A549 (cell line): ENCODE results near the gene GOPC. TPM values are rescaled to one million over a fixed set of nuclear protein-coding genes. Genes with fewer than 3 reads are reported as not detected.
A peak's percentile ranks its signal among the peaks of the same experiment; 100 is the strongest.

ENCODE experiments used
- ATAC-seq, 2 experiments: fragments of 200-7000 bp in 1 of 2; fragments of >200 bp in 1 of 2; cut with Nextera tagmentation in 1 of 2; cut with Tn5 transposase in 1 of 2; 3 replicates each; pipeline versions ENCODE4 v1.8.0 to v1.9.1; 2018 to 2020; ENCODE audit warnings: mild to moderate bottlenecking in 1 of 2, moderate library complexity in 1 of 2
- CTCF ChIA-PET: fragments of 300-600 bp; sonication (Branson Sonifier 250); formaldehyde crosslinking; extraction: SDS; loops from one replicate; lab custom pipeline; 2021; ENCODE audit warnings: antibody characterized with exemption, inconsistent platforms; lab: Yijun Ruan, JAX
- POLR2A ChIA-PET: fragments of 350-600 bp; formaldehyde crosslinking; extraction: SDS; loops from one replicate; lab custom pipeline; 2021; ENCODE audit warnings: antibody characterized with exemption, inconsistent platforms; lab: Yijun Ruan, JAX
- DNase-seq, 2 experiments: peaks; one replicate each; pipeline versions ENCODE4 v3.0.0 to v3.0.0-alpha.2; 2011 to 2016; ENCODE audit warnings: low read depth in 1 of 2, low spot score in 1 of 2
- FAIRE-seq: peaks from 2 replicates; lab custom pipeline; 2011; peaks lifted over from hg19 to GRCh38; lab: Jason Lieb, UNC
- H3K27ac ChIP-seq, 2 experiments: fragments of >200 bp; sonication (Bioruptor Twin); formaldehyde crosslinking; 3 replicates each; pipeline ENCODE4 v1.5.1; 2016 to 2017
- H3K4me1 ChIP-seq: fragments of >200 bp; sonication (Bioruptor Twin); formaldehyde crosslinking; 3 replicates; pipeline ENCODE4 v1.6.1; 2016
- H3K4me2 ChIP-seq: fragments of >200 bp; sonication (Bioruptor Twin); formaldehyde crosslinking; 3 replicates; pipeline ENCODE4 v1.6.1; 2016
- H3K4me3 ChIP-seq: fragments of >200 bp; sonication (Bioruptor Twin); formaldehyde crosslinking; 3 replicates; pipeline ENCODE4 v1.5.1; 2016
- H3K9me3 ChIP-seq: fragments of >200 bp; sonication (Bioruptor Twin); formaldehyde crosslinking; 3 replicates; pipeline ENCODE4 v1.6.1; 2016
- CBX2 ChIP-seq: fragments of 200-600 bp; sonication (generic); IDR thresholded peaks from 2 replicates; pipeline ENCODE4 v1.6.1; 2016; ENCODE audit warnings: low read depth, mild to moderate bottlenecking, borderline replicate concordance
- CBX8 ChIP-seq: fragments of 200-600 bp; sonication (generic); IDR thresholded peaks from 2 replicates; pipeline ENCODE4 v1.6.1; 2016
- CEBPB ChIP-seq, 2 experiments: fragments of >200 bp in 1 of 2; sonication (Bioruptor Twin) in 1 of 2; formaldehyde crosslinking in 1 of 2; IDR thresholded peaks; 2 replicates each; pipeline ENCODE4 v1.6.1; 2012 to 2016
- CHD4 ChIP-seq: fragments of 200-600 bp; sonication (generic); IDR thresholded peaks from 2 replicates; pipeline ENCODE4 v1.6.1; 2016; ENCODE audit warnings: antibody characterized with exemption, mild to moderate bottlenecking, borderline replicate concordance
- EHMT2 ChIP-seq: fragments of 200-600 bp; sonication (generic); IDR thresholded peaks from 2 replicates; pipeline ENCODE4 v1.6.1; 2016; ENCODE audit warnings: antibody characterized with exemption, low read depth, mild to moderate bottlenecking, moderate library complexity
- EP300 ChIP-seq, 2 experiments: fragments of >200 bp; sonication (Bioruptor Twin); formaldehyde crosslinking; IDR thresholded peaks; 2 replicates in 1 of 2; 3 replicates in 1 of 2; pipeline ENCODE4 v1.6.1; 2016 to 2017
- FOSB ChIP-seq: fragments of 250-450 bp; sonication (Bioruptor Pico); IDR thresholded peaks from 2 replicates; pipeline ENCODE4 v1.5.0; 2020; ENCODE audit warnings: mild to moderate bottlenecking, moderate library complexity
- FOSL2 ChIP-seq, 2 experiments: fragments of 450-650 bp in 1 of 2; fragments of >200 bp in 1 of 2; sonication (Bioruptor Twin) in 1 of 2; formaldehyde crosslinking; IDR thresholded peaks; 2 replicates each; pipeline versions ENCODE4 v1.5.0 to v1.6.1; 2016 to 2020; ENCODE audit warnings: mild to moderate bottlenecking in 1 of 2, moderate library complexity in 1 of 2
- FOXS1 ChIP-seq: fragments of 250-450 bp; sonication (Bioruptor Pico); IDR thresholded peaks from 2 replicates; pipeline ENCODE4 v1.5.0; 2020; ENCODE audit warnings: mild to moderate bottlenecking, moderate library complexity
- HEYL ChIP-seq: fragments of 250-450 bp; sonication (Bioruptor Pico); IDR thresholded peaks from 2 replicates; pipeline ENCODE4 v1.8.0; 2021; ENCODE audit warnings: mild to moderate bottlenecking, moderate library complexity
- HOXA7 ChIP-seq: fragments of 250-450 bp; sonication (Bioruptor Pico); IDR thresholded peaks from 2 replicates; pipeline ENCODE4 v1.5.0; 2020; ENCODE audit warnings: mild to moderate bottlenecking, moderate library complexity
- JUNB ChIP-seq: fragments of >200 bp; sonication (Bioruptor Twin); formaldehyde crosslinking; IDR thresholded peaks from 2 replicates; pipeline ENCODE4 v1.6.1; 2016
- NFE2L2 ChIP-seq: fragments of 150-350 bp; conservative IDR thresholded peaks from 2 replicates; pipeline ENCODE4 v1.6.1; 2014; ENCODE audit warnings: low read length
- NR3C1 ChIP-seq: fragments of >200 bp; sonication (Bioruptor Twin); formaldehyde crosslinking; IDR thresholded peaks from 3 replicates; pipeline ENCODE4 v1.6.1; 2017
- POLR2A ChIP-seq: IDR thresholded peaks from 2 replicates; pipeline ENCODE4 v1.6.1; 2012; ENCODE audit warnings: mild to moderate bottlenecking, low read length
- RAD21 ChIP-seq, 2 experiments: fragments of >200 bp in 1 of 2; sonication (Bioruptor Twin) in 1 of 2; formaldehyde crosslinking in 1 of 2; IDR thresholded peaks in 1 of 2; conservative IDR thresholded peaks in 1 of 2; 2 replicates in 1 of 2; 3 replicates in 1 of 2; pipeline ENCODE4 v1.6.1; 2012 to 2018; ENCODE audit warnings: inconsistent platforms in 1 of 2
- RARB ChIP-seq: fragments of 250-450 bp; sonication (Bioruptor Pico); IDR thresholded peaks from 2 replicates; pipeline ENCODE4 v1.8.0; 2021; ENCODE audit warnings: mild to moderate bottlenecking, moderate library complexity
- RCOR1 ChIP-seq: fragments of 150-350 bp; IDR thresholded peaks from 2 replicates; pipeline ENCODE4 v1.6.1; 2014; ENCODE audit warnings: antibody characterized with exemption, low read length, low read depth
- WGBS: methylation state at CpG from one replicate; pipeline ENCODE4 v1.1.6; 2017; ENCODE audit errors: missing lambda C conversion rate; 5-methylcytosine and 5-hydroxymethylcytosine counted together
- polyA plus RNA-seq, 4 experiments: library from polyadenylated mRNA; depleted of rRNA in 3 of 4; stranded (reverse); fragments of >200 nt; fragmentation: RNase III in 1 of 4; extraction: RNeasy Plus Mini Kit Qiagen cat#74134 plus additional on column Dnase treatment in 1 of 4; gene quantifications; 2 replicates in 3 of 4; 3 replicates in 1 of 4; pipeline ENCODE4 v1.2.3, GENCODE V29; 2011 to 2017
- TF ChIP-seq, protein P1 (sequence below): IDR thresholded peaks from 2 replicates; pipeline ENCODE4 v1.6.1; 2012
- TF ChIP-seq, protein P2 (sequence below): fragments of >200 bp; sonication (Bioruptor Twin); formaldehyde crosslinking; IDR thresholded peaks from 2 replicates; pipeline ENCODE4 v1.6.1; 2016
- TF ChIP-seq, protein P3 (sequence below): fragments of 250-450 bp; sonication (Bioruptor Pico); IDR thresholded peaks from 2 replicates; pipeline ENCODE4 v1.5.0; 2021; ENCODE audit warnings: mild to moderate bottlenecking, moderate library complexity, borderline replicate concordance
- TF ChIP-seq, protein P4 (sequence below): fragments of >200 bp; sonication (Bioruptor Twin); formaldehyde crosslinking; IDR thresholded peaks from 3 replicates; pipeline ENCODE4 v1.5.1; 2016
- TF ChIP-seq, protein P5 (sequence below): IDR thresholded peaks from 2 replicates; pipeline ENCODE4 v1.6.1; 2012; ENCODE audit warnings: low read depth, borderline replicate concordance

Gene GOPC
- polyA plus RNA-seq, 2 of the 4 experiments (the other 2 are of a cell fraction): 33.0 to 38.9 TPM

DNA sequence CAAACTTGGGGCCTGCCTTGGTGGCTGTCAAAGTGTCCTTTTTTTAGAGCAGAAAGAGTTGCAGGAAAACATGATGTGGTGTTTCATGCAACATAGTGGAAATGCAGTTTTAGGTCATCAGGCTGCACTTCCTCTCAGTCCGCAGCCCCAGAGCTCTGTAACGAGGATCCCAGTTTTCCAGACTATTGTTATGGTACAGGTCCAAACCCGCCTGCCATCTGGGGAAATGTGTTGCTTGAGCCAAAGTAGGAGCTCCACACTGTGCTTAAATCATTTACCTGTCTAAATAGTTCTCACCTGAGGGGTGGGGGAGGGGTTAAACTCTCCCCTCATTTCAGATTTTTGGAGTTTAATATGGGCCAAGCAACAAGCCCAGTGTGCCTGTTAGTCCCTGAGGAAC, 59.8 kb downstream of the GOPC start:
- POLR2A ChIA-PET: no interaction called here
- Histone ChIP-seq H3K4me1 (peaks cover 82% of the 10 kb centered on the region), H3K4me2 (no peak overlapping the region), H3K4me3 (no peak overlapping the region), H3K9me3 (no peaks in the 10 kb centered on the region), H3K27ac (peak overlapping the region; percentile 26 to 88; a peak in 5 of 6 replicates)
- DNase-seq (no peak), ATAC-seq (no peak), FAIRE-seq (no peak)
- CTCF ChIA-PET: no interaction called here
- no peak for TF ChIP-seq CBX8
- TF ChIP-seq RARB: no peak
- TF ChIP-seq FOSL2 (IDR thresholded peaks at IDR 0.05): no peak
- TF ChIP-seq FOSL2 (CRISPR knock-in tag; IDR thresholded peaks at IDR 0.05): no peak
- no peak for TF ChIP-seq HEYL (CRISPR knock-in tag)
- TF ChIP-seq CHD4: no peak
- TF ChIP-seq EP300 (IDR thresholded peaks at IDR 0.05): no peak
- no peak for TF ChIP-seq RAD21 (conservative IDR thresholded peaks at IDR 0.05 in 1 of 2, IDR thresholded peaks at IDR 0.05 in 1 of 2)
- no peak for TF ChIP-seq NFE2L2
- WGBS: 100% methylated on average over 3 of the region's 3 CpGs

DNA sequence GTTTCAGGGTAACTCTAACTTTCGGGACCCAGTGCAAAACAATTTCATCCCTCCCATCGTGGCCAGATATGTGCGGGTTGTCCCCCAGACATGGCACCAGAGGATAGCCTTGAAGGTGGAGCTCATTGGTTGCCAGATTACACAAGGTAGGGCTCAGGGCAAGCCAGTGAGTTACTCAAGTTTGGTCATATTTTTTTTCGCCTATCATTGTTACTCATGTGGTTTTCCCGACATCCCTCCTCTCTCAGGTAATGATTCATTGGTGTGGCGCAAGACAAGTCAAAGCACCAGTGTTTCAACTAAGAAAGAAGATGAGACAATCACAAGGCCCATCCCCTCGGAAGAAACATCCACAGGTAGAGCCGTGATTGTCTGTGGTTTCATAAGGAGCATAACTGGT, 61.6 kb downstream of the GOPC start:
- Histone ChIP-seq H3K4me1 (peaks cover 79% of the 10 kb centered on the region), H3K27ac (peak overlapping the region; percentile 32 to 71; a peak in 5 of 6 replicates), H3K4me3 (no peak overlapping the region), H3K4me2 (no peak overlapping the region), H3K9me3 (no peaks in the 10 kb centered on the region)
- CTCF ChIA-PET: no interaction called here
- DNase-seq (peak; percentile 33 to 56), FAIRE-seq (no peak), ATAC-seq (peak; percentile 68 to 85)
- WGBS: 66% methylated on average over 8 of the region's 8 CpGs
- TF ChIP-seq FOSL2 (IDR thresholded peaks at IDR 0.05): no peak
- peak; percentile 60 for TF ChIP-seq FOSL2 (CRISPR knock-in tag; IDR thresholded peaks at IDR 0.05)
- TF ChIP-seq CEBPB (IDR thresholded peaks at IDR 0.05): peak; percentile 63 to 82; a peak in 3 of 4 replicates
- TF ChIP-seq NFE2L2: peak; percentile 51; the same call in 1 of the 2 replicates
- TF ChIP-seq, protein P1, sequence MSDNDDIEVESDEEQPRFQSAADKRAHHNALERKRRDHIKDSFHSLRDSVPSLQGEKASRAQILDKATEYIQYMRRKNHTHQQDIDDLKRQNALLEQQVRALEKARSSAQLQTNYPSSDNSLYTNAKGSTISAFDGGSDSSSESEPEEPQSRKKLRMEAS: no peak
- peak in 1 of 2 experiments; percentile 21; a peak in 2 of 5 replicates for TF ChIP-seq EP300 (IDR thresholded peaks at IDR 0.05)
- TF ChIP-seq, protein P2, sequence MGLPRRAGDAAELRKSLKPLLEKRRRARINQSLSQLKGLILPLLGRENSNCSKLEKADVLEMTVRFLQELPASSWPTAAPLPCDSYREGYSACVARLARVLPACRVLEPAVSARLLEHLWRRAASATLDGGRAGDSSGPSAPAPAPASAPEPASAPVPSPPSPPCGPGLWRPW: 0 out of 2 replicates have a peak, but pooled peaks have one; percentile 9
- no peak for TF ChIP-seq FOSB
- TF ChIP-seq RCOR1: no peak
- peak; percentile 29; the same call in 1 of the 2 replicates for TF ChIP-seq JUNB
- POLR2A ChIA-PET: interaction anchor here (0.9 to 1.0 kb wide), 2 partner anchors 19 to 52 kb away, joined by 3 read pairs; no protein-coding TSS in a partner anchor

DNA sequence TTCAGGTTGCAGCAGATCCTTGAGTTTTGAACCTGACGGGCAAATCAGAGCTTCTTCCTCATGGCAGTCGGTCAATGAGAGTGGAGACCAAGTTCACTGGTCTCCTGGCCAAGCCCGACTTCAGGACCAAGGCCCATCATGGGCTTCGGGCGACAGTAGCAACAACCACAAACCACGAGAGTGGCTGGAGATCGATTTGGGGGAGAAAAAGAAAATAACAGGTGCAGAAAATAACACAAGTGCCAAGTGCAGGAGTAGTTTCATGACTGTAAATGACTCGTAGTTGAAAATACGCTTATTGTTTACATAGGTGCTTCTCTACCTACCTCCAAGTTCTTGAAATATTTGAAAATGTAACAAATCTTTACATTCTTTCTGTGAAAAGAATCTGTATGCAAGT, 63.7 kb downstream of the GOPC start:
- peaks cover 67% of the 10 kb centered on the region for H3K4me1 ChIP-seq
- DNase-seq (no peak), FAIRE-seq (no peak), ATAC-seq (no peak)
- TF ChIP-seq RCOR1: no peak
- TF ChIP-seq, protein P2: no peak
- TF ChIP-seq, protein P3, sequence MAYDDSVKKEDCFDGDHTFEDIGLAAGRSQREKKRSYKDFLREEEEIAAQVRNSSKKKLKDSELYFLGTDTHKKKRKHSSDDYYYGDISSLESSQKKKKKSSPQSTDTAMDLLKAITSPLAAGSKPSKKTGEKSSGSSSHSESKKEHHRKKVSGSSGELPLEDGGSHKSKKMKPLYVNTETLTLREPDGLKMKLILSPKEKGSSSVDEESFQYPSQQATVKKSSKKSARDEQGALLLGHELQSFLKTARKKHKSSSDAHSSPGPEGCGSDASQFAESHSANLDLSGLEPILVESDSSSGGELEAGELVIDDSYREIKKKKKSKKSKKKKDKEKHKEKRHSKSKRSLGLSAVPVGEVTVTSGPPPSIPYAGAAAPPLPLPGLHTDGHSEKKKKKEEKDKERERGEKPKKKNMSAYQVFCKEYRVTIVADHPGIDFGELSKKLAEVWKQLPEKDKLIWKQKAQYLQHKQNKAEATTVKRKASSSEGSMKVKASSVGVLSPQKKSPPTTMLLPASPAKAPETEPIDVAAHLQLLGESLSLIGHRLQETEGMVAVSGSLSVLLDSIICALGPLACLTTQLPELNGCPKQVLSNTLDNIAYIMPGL (CRISPR knock-in tag): no peak
- no peak for TF ChIP-seq FOXS1
- no peak for TF ChIP-seq POLR2A
- TF ChIP-seq, protein P4, sequence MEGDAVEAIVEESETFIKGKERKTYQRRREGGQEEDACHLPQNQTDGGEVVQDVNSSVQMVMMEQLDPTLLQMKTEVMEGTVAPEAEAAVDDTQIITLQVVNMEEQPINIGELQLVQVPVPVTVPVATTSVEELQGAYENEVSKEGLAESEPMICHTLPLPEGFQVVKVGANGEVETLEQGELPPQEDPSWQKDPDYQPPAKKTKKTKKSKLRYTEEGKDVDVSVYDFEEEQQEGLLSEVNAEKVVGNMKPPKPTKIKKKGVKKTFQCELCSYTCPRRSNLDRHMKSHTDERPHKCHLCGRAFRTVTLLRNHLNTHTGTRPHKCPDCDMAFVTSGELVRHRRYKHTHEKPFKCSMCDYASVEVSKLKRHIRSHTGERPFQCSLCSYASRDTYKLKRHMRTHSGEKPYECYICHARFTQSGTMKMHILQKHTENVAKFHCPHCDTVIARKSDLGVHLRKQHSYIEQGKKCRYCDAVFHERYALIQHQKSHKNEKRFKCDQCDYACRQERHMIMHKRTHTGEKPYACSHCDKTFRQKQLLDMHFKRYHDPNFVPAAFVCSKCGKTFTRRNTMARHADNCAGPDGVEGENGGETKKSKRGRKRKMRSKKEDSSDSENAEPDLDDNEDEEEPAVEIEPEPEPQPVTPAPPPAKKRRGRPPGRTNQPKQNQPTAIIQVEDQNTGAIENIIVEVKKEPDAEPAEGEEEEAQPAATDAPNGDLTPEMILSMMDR: no peak
- no peak for TF ChIP-seq CBX2
- TF ChIP-seq EP300 (IDR thresholded peaks at IDR 0.05): no peak
- TF ChIP-seq, protein P5, sequence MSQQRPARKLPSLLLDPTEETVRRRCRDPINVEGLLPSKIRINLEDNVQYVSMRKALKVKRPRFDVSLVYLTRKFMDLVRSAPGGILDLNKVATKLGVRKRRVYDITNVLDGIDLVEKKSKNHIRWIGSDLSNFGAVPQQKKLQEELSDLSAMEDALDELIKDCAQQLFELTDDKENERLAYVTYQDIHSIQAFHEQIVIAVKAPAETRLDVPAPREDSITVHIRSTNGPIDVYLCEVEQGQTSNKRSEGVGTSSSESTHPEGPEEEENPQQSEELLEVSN: no peak
- no peak for TF ChIP-seq EHMT2
- TF ChIP-seq HOXA7 (CRISPR knock-in tag): no peak
- no peak for TF ChIP-seq NR3C1
- TF ChIP-seq, protein P1: no peak
- no peak for TF ChIP-seq CHD4
- H3K4me3 ChIP-seq: no peak overlapping the region
- peak overlapping the region in 1 of 2 experiments; percentile 41; a peak in 2 of 6 replicates for H3K27ac ChIP-seq
- no peaks in the 10 kb centered on the region for H3K9me3 ChIP-seq
- WGBS: 86% methylated on average over 9 of the region's 9 CpGs
- H3K4me2 ChIP-seq: no peak overlapping the region
- ChIA-PET POLR2A (no interaction called here), CTCF (interaction anchor here (0.8 kb wide), 1 partner anchor 17 kb away, joined by 3 read pairs; no protein-coding TSS in a partner anchor)
